Transverse colon (tissue), 4 donors: ENCODE data around the gene RASSF6.

ENCODE experiments used
- EP300 ChIP-seq: sonication (generic); formaldehyde crosslinking; IDR thresholded peaks from one replicate; pipeline ENCODE4 v1.6.1; 2017; ENCODE audit warnings: antibody characterized with exemption, low read depth
- POLR2A ChIP-seq: fragments of 450-650 bp; IDR thresholded peaks from one replicate; pipeline ENCODE4 v1.6.1; 2016; ENCODE audit warnings: antibody characterized with exemption, mild to moderate bottlenecking, moderate library complexity
- POLR2AphosphoS5 ChIP-seq, 3 donors: sonication (generic); formaldehyde crosslinking; IDR thresholded peaks; one replicate each; pipeline ENCODE4 v1.6.1; 2016; ENCODE audit warnings: antibody characterized with exemption in 3 of 3
- TF ChIP-seq, protein P1 (sequence below), 5 experiments: fragments of 200-600 bp in 3 of 5; fragments of 450-650 bp in 2 of 5; sonication (generic) in 3 of 5; IDR thresholded peaks; 1 replicate in 2 of 5; 2 replicates in 3 of 5; pipeline ENCODE4 v1.5.1; 2016 to 2017; ENCODE audit warnings: antibody characterized with exemption in 5 of 5, inconsistent platforms in 3 of 5, mild to moderate bottlenecking in 2 of 5, moderate library complexity in 1 of 5

DNA sequence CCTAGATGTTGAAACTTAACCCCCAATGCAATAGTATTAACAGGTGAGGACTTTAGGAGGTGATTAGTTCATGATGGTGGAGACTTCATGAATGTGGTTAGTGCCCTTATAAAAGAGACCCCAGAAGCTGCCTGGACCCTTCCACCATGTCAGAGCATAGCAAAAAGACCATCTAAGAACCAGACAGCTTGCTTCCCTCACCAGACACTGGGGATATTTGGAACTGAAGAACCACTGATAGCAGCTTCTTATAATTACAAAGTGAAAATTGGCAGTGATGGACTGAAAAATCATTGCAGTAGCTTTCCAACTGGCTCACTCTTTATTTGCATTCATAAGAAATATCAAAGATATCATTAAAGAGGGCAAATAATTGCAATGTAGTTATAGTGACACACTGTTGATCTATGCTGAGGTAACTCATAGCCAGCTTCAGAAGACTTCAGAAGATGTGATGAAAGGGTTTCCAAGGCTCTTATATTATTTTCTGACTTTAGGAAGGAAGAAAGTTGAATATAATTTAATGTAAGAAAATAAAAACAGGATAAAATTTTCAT lies 5.8 kb downstream of the RASSF6 start:
- TF ChIP-seq, protein P1, sequence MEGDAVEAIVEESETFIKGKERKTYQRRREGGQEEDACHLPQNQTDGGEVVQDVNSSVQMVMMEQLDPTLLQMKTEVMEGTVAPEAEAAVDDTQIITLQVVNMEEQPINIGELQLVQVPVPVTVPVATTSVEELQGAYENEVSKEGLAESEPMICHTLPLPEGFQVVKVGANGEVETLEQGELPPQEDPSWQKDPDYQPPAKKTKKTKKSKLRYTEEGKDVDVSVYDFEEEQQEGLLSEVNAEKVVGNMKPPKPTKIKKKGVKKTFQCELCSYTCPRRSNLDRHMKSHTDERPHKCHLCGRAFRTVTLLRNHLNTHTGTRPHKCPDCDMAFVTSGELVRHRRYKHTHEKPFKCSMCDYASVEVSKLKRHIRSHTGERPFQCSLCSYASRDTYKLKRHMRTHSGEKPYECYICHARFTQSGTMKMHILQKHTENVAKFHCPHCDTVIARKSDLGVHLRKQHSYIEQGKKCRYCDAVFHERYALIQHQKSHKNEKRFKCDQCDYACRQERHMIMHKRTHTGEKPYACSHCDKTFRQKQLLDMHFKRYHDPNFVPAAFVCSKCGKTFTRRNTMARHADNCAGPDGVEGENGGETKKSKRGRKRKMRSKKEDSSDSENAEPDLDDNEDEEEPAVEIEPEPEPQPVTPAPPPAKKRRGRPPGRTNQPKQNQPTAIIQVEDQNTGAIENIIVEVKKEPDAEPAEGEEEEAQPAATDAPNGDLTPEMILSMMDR (IDR thresholded peaks at IDR 0.05), result no peak
- no peak for TF ChIP-seq POLR2AphosphoS5 (IDR thresholded peaks at IDR 0.05)
- TF ChIP-seq EP300, result no peak
- no peak for TF ChIP-seq POLR2A
